AG09309 (cell line): ENCODE results near the gene CLRN3.
A peak's percentile ranks its signal among the peaks of the same experiment; 100 is the strongest.

Source experiments
- DNase-seq: peaks from one replicate; pipeline ENCODE4 v3.0.0-alpha.2; 2010; ENCODE audit warnings: low read depth
- H3K4me3 ChIP-seq: 2 replicates; pipeline ENCODE4 v1.5.1; 2011; ENCODE audit warnings: mild to moderate bottlenecking, low read depth, low read length, moderate library complexity; ENCODE audit not compliant: control insufficient read depth
- CTCF ChIP-seq: IDR thresholded peaks from 2 replicates; pipeline ENCODE4 v1.5.1; 2011; ENCODE audit warnings: mild to moderate bottlenecking, low read depth, low read length, inconsistent platforms; ENCODE audit not compliant: insufficient read depth, control insufficient read depth; ENCODE audit errors: missing control alignments

Gene CLRN3

DNA sequence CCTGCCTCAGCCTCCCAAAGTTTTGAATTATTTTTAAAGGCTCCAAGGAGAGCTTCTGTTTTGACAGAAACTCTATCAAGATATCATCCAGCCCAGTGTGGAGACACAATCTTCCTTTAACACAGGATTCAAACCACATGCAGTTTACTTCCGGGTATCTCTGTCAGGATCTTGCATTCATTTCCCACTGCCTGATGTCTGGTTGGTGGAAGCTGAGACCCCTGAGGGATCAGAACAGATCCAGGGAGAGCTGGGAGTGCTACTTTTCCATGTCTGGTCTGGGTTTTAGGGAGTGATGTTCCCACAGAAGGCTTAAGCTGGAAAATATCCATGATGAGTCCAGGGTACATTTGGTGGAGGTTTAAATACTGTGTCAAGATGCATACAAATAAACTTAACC, 30.9 kb upstream of the CLRN3 start:
- no peak for TF ChIP-seq CTCF
- H3K4me3 ChIP-seq = no peak overlapping the region
- no peak for DNase-seq

- peak; percentile 83 for DNase-seq
- no peak for TF ChIP-seq CTCF
- no peak overlapping the region for H3K4me3 ChIP-seq
Observed at GRCh38 chr10:127922675-127923366, 30.1 kb upstream of the CLRN3 start.

DNA sequence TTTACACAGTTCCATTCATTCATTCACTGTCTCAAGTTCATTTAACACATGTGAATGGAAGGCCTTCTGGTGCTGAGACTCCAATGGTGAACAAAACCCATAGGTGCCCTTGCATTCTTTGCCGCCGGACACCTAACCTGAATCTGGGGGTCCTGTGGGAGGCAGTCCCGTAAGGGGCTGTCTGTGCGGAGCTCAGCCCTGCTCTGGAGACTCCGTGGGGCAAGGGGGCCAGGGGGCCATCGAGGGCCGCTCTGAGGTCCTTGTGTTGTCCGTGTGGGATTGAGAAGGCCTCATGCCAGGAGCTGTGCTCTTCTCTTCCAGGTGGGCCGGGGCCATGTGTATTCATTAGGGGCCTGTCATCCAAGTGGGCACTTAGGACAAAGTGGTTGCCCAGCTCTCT, 29.5 kb upstream of the CLRN3 start:
- no peak for DNase-seq
- no peak for TF ChIP-seq CTCF
- H3K4me3 ChIP-seq = no peak overlapping the region

DNA sequence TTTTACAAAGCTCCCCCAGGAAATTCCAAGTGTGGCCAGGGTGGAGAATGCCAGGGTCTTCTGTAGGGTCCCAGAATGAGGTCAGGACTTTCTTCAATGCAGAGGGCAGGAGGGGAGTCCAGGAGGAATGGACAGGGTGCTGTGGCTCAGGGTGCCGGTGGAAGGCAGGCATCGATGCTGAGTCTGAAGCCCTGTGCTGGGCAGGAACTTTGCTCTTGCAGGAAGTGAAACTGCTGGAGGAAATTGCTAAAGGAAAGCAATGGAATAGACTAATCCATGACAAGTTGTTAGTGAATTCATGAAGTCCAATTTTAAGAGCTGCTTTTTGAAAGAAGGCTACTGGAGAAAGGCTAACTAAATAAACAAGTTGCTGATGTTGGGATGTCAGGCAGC, 29.0 kb upstream of the CLRN3 start:
- TF ChIP-seq CTCF = no peak
- no peak for DNase-seq
- no peak overlapping the region for H3K4me3 ChIP-seq

GRCh38 chr10:127921075-127921752, 28.5 kb upstream of the CLRN3 start:
- no peak for TF ChIP-seq CTCF
- H3K4me3 ChIP-seq = no peak overlapping the region
- DNase-seq = no peak

- H3K4me3 ChIP-seq = no peak overlapping the region
- no peak for TF ChIP-seq CTCF
- DNase-seq = no peak
Observed at GRCh38 chr10:127920306-127921074, 27.7 kb upstream of the CLRN3 start.
